ENCODE results near the gene ZSCAN26.
"Not testable (repeated sequence)": the region's sequence is repeated elsewhere in the genome, so short reads cannot be mapped to it uniquely, and the experiment has no call there.

ZSCAN26 gene

GRCh38 chr6:28257042-28257441, 9.9 kb upstream of the ZSCAN26 start:
- DNase-seq, result no peak

- peak in 3 of 4 experiments; percentile 9 to 47 (median 31) for DNase-seq
Observed at GRCh38 chr6:28258877-28259777, 7.8 kb upstream of the ZSCAN26 start, which contains the start of gene NKAPL. Gene NKAPL (plus strand): TSS chr6:28259297. CDS start chr6:28259372, 75 bp downstream.

GRCh38 chr6:28263922-28264321, 3.0 kb upstream of the ZSCAN26 start:
- no peak for DNase-seq

- no peak for DNase-seq
Observed at GRCh38 chr6:28264834-28265401, 2.0 kb upstream of the ZSCAN26 start.

GRCh38 chr6:28266563-28266961, 381 bp upstream of the ZSCAN26 start:
- no peak for DNase-seq

- DNase-seq, result no peak
Observed at GRCh38 chr6:28267695-28268059, 734 bp downstream of the ZSCAN26 start.

- no peak for DNase-seq
Observed at GRCh38 chr6:28269492-28269891, 2.5 kb downstream of the ZSCAN26 start.

GRCh38 chr6:28274888-28275287, 7.9 kb downstream of the ZSCAN26 start:
- DNase-seq, result no peak

- no peak for DNase-seq
Observed at GRCh38 chr6:28277746-28278145, 10.8 kb downstream of the ZSCAN26 start.

GRCh38 chr6:28280595-28281287, 13.8 kb downstream of the ZSCAN26 start:
- DNase-seq, result no peak

- peak in 3 of 4 experiments; percentile 6 to 20 (median 7) for DNase-seq
Observed at GRCh38 chr6:28281288-28282064, 14.5 kb downstream of the ZSCAN26 start, which contains the start of gene PGBD1. Gene PGBD1 (plus strand): TSS chr6:28281572. CDS start chr6:28283814, 2,242 bp downstream.

GRCh38 chr6:28282926-28283325, 16.0 kb downstream of the ZSCAN26 start:
- no peak for DNase-seq

GRCh38 chr6:28291573-28291972, 24.6 kb downstream of the ZSCAN26 start:
- no peak for DNase-seq

GRCh38 chr6:28295326-28295725, 28.4 kb downstream of the ZSCAN26 start:
- no peak for DNase-seq

GRCh38 chr6:28296520-28297060, 29.6 kb downstream of the ZSCAN26 start:
- no peak for DNase-seq

GRCh38 chr6:28303570-28303969, 36.6 kb downstream of the ZSCAN26 start:
- DNase-seq, result no peak

- not testable (repeated sequence) for DNase-seq
Observed at GRCh38 chr6:28306363-28306762, 39.4 kb downstream of the ZSCAN26 start.

GRCh38 chr6:28311139-28311823, 44.3 kb downstream of the ZSCAN26 start:
- no peak for DNase-seq

- DNase-seq, result no peak
Observed at GRCh38 chr6:28312939-28313338, 46.0 kb downstream of the ZSCAN26 start.

GRCh38 chr6:28315628-28316027, 48.7 kb downstream of the ZSCAN26 start:
- DNase-seq, result no peak

GRCh38 chr6:28317866-28318265, 50.9 kb downstream of the ZSCAN26 start:
- not testable (repeated sequence) for DNase-seq

GRCh38 chr6:28322661-28323060, 55.7 kb downstream of the ZSCAN26 start:
- no peak for DNase-seq
